Activated T-cell treated with anti-CD3 and anti-CD28 coated beads, Interleukin-2, amount 50 U/mL, for 1 hour (primary cell): Measurements from ENCODE around the gene CYB5RL.
"Not testable (repeated sequence)": the region's sequence is repeated elsewhere in the genome, so short reads cannot be mapped to it uniquely, and the experiment has no call there.

Experiments
- DNase-seq: peaks from one replicate; pipeline ENCODE4 v3.0.0-alpha.2; 2020

Gene CYB5RL, protein sequence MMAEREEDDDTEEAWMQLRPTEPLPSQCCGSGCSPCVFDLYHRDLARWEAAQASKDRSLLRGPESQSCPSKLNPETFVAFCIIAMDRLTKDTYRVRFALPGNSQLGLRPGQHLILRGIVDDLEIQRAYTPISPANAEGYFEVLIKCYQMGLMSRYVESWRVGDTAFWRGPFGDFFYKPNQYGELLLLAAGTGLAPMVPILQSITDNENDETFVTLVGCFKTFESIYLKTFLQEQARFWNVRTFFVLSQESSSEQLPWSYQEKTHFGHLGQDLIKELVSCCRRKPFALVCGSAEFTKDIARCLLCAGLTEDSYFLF

DNA sequence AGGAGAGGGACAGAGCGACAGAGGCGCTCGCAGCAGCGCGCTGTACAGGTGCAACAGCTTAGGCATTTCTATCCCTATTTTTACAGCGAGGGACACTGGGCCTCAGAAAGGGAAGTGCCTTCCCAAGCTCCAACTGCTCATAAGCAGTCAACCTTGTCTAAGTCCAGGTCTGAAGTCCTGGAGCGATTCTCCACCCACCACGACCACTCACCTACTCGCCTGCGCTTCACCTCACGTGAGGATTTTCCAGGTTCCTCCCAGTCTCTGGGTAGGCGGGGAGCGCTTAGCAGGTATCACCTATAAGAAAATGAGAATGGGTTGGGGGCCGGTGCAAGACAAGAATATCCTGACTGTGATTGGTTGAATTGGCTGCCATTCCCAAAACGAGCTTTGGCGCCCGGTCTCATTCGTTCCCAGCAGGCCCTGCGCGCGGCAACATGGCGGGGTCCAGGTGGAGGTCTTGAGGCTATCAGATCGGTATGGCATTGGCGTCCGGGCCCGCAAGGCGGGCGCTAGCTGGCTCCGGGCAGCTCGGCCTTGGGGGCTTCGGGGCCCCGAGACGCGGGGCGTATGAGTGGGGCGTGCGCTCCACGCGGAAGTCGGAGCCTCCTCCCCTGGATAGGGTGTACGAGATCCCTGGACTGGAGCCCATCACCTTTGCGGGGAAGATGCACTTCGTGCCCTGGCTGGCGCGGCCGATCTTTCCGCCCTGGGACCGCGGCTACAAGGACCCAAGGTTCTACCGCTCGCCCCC, at the start of gene CYB5RL, which contains the start of gene MRPL37:
CYB5RL (minus strand) TSS at position 266 of the 754 bp plus-strand sequence. CDS start 4,414 bp downstream, outside the sequence.
MRPL37 (plus strand) TSS at position 403 of the 754 bp plus-strand sequence; CDS start at position 480, 77 bp downstream.
- peak; percentile 85 for DNase-seq

DNA sequence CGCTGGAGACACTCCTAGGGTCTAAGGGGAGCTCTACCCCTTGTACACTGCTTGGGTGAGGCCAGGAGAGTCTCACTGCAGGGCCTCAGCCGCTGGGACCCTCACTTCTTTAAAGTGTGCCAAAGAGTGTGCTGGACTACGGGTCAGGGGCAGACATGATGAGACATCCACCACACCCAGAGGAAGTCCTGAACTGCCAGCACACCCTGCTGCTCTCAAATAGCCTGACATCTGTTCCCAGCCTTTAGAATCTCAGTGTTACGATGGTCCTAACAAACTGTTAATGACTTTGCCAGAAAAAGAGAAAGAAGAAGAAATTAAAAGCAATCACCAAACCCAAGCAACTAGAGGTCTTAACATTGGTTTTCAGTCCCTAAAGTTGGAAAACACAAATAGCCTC, 49.1 kb upstream of the CYB5RL start:
- no peak for DNase-seq

DNA sequence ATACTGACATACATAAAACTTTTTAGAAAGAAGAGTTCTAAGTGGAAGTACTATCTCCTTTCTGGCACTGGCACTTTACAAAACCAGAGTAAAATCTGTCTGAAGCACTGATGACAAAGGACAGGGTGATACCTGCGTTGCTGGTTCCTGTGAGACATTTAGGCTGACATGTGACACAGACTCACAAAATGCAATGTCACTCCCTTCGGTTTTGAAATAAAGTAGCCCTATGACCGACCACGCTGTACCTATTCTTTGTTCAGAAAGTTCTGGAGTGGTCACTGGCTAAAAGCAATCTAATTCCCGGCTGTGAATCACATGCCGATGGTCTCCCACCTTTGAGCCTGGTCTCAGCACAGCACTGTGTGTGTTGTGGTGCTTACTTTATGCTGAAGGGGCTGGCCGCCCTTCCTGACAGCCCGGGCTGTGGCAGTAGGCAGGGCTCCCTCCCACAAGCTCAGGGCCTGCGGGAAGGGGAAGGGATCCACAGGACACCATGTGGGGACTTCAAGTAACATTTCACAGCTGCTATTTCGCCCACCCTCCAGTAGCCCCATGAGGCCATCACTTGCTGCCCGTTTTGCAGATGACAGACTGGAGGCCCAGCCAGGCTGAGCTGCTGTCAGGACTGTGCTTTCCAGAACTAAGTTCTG, 48.2 kb upstream of the CYB5RL start:
- DNase-seq: no peak

DNA sequence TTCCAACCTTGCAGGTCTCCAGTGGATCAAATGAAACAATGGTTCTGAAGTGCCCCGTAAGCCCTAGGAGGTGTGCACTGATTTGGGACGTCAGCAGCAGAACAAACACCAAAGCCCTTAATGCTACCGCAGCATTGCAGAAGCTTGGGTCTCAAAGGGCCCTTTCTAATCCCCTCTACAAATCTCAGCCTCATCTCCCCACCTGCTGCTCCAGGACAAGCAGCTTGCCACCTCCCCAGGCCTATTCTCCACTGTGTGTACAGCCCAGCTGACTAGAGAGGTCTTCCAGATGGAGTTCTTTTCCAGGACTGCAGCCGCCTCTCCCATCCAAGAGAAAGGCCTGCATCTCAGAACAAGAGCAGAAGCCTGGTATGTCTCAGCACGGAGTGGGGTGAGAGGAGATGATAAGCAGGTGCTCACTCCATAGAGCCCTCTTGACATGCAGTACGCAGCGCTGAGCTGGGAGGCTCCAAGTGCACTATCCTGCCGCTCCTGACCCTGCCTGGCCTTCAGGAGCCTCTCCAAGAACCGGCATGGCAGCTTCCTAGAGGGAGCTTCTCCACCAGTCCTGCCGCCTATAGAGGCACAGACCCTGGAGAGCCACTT, 46.4 kb upstream of the CYB5RL start:
- DNase-seq: no peak

DNA sequence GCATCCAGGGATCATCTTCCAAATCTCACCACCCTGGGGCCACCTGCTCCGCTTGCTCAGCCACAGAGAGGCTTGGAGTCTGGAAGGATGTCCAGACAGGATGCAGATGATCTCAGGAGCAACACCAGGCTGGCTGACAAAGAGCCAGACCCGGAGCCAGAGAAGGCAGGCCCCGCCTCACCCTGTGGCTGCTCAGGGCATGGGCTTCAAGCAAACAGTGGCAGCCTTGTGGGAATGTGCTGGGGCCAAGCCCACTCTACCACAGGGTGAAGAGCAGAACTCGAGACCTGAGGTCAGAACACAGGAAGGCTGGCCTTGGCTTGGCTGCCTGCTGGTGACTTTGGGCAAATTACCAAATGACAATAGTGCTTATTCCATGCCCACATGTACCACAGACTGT, 45.7 kb upstream of the CYB5RL start:
- DNase-seq: no peak

DNA sequence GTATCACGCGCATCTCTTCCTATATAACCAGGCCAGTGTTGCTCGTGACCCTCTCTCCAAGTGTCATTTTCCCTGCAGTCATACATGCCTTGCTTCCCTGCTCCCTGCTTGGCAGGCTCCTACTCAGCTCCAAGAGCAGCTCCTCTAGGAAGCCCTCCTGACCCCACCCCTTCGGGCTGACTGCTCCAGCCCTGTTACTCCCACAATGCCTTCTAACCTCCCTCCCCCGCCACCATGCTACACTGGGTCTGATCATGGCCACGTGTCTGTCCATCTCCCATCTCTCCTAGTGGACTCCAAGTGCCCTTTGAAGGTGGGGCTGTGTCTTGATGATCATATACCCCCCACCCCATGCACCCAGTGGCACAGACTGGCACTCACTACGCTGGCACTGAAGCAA, 44.8 kb upstream of the CYB5RL start:
- DNase-seq: no peak

DNA sequence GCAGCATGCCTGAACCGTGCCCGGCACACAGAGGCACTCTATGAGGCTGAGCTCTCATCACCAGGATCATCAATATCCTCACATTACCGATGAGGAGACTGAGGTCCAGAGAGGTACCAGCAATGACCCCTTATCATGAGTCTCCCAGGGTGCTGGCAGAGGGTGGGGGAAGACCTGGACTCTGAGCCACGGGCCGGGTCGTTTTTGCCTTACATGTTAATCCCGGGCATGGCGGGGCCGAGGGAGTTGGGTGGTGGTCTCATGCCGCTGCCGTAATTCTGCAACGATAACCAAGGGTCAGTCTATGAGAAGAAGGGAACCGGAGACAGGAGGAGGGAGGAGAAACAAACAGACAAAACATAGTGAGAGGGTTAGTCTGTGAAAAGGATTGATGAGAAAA, 43.2 kb upstream of the CYB5RL start:
- DNase-seq: no peak

DNA sequence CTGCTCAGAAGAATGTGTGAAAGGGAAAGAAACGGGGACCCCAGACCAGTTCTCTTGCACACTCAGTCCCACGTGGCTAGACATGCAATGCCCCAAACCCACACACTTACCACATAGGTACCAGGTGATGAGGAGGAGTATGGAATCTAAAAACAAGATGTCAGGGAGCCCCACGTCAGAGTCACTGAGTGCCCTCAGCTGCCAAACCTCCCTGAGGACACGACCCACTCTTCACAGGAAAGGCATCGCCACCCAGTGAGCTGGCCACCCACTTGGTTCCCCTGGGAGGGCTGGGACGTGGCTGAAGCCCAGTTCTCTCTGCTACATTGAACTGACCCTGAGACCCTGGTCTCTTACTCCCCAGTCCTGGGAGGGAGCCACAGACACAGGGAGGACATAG, 41.5 kb upstream of the CYB5RL start:
- no peak for DNase-seq

DNA sequence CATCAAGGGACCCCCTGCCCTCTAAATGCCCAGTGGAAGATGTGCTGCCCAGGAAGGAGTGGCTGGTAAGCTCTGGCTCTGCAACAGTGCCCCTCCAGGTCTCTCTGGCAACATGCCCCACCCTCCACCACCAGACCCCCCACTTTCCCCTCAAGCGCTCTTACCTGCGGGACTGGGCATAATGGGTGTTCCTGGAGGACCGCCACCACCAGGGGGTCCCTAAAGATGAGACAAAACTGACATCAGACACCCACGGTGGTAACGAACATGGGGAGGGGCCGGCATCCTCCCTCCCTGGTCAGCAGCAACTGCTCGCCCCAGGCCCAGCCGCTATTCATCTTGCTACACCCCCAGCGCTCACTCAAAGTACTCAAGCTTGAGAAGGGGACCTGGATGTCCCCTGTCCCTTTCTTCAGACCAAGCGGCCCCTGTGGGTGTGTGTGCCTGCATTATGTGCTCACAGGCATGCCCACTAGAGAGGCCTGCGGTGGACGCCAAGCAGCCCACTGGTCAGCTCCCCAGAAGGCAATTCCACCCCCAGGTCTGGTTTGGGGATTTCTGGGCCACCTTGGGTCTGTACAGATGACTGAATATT, 41.0 kb upstream of the CYB5RL start:
- DNase-seq: no peak

DNA sequence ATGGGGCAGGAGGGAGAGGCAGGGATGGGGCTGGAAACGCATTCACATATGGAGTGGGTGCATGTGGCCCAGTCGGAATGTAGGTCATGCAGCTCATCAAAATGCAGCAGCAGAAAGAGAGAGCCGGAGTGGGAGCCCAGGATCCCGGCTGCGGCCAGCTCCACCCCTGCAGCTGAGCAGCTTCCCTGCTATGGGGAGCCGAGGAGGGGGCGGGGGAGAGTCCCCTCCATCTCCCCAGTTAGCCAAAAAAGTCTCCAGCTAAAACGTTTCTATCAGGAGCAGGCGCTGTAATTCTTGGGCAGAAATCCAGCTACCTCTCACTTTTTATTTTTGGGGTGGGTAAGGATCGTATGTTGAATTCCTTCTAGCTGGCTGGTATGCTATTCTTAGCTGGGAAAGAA, 39.8 kb upstream of the CYB5RL start:
- DNase-seq: no peak

DNA sequence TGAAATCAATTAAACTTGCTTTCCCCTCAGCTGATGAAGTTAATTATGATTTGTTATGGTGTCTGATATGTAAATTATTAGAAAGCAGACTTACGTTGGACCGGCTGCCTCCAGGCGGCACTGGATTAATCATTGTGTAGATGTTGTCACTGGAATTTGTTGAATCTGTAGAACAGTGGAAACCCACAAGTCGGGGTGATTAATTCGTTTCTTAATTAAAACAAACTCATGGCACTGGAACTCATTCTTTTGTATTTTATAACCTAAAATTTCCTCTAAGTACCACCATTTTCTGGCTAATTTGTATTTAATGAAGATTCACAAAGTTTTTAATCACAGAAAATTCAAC, 39.2 kb upstream of the CYB5RL start:
- no peak for DNase-seq

DNA sequence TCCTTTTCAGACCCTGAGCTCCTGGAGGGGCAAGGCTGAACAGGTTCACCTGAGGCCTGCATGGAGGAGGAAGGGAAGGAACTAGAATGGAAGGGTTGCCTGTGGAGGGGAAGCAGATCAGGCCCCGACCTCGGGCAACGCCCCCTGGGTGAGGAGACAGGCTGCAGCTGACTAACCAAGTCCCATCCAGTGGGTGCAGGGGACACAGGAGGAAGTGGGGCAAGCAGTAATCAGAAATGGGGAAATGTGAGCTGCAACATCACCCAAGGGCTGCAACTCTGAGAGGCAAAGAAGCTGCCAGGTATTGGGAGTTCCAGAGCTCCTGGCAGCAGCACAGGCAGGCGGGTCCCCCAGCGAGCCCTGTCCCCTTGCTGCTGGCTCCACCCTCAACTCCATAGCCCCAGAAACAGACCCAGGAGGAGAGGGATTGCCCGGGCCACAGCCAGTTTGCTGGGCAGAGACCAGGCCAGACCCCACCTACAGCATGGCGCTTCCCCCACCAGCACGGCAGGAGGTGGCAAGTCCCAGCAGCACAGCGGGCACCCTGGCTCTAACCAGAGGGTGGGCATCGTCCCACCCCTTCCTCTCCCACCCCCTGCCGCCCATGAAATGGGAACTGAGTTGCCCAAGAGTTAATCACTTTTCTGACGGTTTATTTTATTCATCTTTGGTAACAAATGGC, 38.7 kb upstream of the CYB5RL start:
- DNase-seq: no peak

DNA sequence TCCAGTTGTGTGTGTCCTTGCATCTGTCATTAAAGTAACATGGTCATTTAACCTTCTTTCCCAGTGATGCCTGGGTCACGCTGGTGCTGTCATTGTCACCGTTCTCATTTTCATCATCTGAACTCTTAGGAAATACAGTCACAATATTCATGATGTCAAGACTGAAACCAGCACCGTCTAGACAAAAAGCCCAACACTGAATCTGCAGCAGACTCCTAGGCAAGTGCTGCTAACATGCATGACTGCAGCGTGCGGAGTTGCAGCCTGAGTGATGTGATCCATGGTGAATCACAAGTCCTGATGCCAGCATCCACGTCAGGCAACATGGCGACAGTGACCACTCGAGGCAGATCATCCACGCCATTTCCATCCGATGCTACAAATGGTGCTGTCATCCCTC, 37.8 kb upstream of the CYB5RL start:
- DNase-seq: no peak

DNA sequence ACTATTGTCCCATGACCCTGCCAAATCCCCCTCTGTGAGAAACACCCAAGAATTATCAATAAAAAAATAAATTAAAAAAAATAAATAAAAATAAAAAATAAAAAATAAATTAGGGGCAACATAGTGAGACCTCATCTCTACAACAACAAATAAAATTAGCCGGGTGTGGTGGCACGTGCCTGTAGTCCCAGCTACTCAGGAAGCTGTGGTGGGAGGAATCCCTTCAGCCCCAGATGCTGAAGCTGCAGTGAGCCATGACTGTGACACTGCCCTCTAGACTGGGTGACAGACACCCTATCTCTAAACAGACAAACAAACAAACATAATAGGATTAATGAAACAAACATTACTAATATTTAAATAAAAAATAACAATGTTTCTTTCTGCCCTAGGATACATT, 34.5 kb upstream of the CYB5RL start:
- no peak for DNase-seq

DNA sequence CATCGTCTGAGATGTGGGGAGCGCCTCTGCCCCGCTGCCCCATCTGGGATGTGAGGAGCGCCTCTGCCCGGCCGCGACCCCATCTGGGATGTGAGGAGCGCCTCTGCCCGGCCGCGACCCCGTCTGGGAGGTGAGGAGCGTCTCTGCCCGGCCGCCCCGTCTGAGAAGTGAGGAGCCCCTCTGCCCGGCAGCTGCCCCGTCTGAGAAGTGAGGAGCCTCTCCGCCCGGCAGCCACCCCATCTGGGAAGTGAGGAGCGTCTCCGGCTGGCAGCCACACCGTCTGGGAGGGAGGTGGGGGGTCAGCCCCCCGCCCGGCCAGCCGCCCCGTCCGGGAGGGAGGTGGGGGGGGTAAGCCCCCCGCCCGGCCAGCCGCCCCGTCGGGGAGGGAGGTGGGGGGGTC, 33.4 kb upstream of the CYB5RL start:
- DNase-seq: not testable (repeated sequence)

DNA sequence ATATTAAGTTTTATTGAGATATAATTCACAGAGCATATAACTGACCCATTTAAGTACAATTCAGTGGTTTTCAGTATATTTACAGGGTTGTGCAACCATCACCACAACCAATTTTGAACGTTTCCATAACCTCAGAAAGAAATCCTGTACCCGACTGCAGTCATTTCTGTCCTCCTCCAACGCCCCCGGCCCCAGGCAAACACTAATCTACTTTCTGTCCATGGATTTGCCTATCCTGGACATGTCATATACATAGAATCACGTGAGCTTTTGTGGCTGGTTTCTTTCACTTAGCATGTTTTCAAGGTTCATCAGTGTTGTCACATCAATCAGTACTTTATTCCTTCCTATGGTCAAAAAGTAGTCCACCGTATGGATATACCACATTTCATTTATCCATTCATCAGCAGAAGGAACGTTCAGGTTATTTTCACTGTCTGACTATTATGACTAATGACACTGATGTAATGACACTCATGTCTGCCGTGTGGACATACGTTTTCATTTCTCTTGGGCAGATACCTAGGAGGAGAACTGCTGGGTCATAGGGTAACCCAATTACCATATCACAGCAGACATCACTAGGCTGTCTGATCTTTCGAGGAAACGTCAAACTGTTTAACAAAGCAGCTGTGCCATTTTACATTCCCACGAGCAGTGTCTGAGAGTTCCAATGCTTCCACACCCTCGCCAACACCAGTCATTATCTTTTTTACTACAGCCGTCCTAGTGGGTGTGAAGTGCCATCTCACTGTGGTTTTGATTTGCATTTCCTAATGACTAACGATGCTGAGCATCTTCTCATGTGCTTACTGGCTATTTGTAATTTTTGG, 30.9 kb upstream of the CYB5RL start:
- DNase-seq: no peak

DNA sequence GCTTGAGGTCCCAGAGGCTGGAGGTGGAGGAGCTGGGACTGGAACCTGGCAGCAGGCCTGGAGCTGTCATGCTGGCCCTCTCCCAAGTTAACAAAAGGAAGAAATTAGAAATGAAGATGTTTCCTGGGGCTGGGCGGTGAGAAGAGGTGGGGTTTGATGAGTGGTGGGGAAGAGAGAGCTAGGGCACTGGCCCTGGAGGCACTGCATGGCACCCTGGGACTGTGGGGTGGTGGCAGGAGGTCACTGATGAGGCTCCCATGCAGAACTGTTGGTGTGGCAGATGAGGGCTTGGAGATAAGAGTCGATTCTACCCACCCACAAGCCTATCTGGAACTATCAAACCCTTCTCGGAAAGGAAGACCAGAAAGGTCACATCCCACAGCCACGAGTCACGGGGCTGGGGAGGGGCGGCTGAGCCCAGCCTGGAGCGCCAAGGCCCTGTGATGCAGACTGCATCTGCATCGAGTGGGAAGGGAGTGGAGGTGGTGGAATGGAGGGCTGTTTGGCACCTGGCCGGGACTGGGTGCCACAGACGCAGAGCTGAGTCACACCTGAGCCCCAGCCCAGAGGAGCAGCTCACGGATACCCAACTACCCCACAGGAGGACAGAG, 29.6 kb upstream of the CYB5RL start:
- no peak for DNase-seq

DNA sequence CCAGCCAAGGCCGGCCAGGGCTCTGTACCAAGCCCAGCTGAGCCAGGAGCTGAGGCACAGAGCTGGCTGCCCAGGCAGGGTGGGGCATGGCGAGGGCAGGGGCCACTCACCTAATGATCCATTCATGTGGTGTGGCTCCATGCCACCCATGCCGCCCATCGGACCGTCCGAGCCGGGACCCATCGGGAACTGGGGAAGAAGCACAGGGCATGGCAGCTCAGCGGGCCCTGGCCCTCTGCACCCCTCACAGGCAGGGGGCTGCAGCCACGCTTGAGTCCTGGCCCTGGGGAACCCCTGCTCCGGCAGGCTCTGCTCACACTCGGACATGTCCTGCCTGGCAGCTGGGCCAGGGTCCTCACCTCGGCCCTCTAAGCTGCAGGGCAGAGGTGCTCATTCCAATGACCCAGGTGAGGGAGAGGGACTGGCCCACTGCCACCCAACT, 28.8 kb upstream of the CYB5RL start:
- DNase-seq: no peak

DNA sequence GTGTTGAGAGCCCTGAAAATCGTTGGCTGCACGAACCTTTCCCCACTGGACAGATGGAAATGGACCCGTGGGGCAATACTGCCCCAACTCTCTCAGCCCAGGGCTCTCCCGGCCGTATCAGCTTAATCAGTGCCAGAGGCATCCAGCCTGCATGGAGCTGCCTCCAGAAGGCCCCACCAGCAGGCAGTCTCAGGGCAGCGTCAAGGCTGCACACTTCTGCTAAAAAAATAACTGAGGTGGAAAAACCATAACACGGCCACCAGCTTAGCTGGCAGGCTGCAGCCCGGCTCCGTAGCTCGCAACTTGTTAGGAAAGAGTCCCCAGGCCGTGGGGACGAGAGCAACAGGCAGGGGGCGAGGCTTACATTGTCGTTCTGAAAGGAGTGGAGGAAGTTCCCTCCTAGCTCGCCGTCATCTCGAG, 28.1 kb upstream of the CYB5RL start:
- no peak for DNase-seq

DNA sequence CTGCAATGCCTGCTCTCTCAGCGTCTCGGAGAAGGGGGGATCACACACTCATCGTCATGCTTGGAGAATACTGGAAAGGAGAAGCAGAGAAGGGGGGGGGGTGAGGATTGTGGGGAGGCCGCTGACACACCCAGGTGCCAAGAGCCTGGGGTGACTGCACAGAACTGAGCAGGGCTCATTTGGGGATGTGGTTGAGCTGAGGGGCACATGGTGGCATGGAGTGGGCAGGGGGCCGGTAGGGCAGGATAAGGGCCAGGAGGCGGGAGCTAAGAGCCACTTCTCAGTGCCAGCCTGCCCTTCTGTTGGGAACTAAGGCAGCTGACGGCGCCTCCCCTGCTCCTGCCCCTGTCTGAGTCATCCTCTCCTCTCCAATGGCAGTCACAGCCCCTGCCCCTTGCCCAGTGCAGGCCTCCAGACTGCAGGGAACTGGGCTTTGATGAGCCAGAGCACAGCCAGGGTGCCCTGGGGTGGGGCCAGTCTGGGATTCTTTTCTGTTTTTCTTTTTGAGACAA, 27.3 kb upstream of the CYB5RL start:
- no peak for DNase-seq
